ENCODE data around the gene AZIN2.
"Not testable (repeated sequence)": the region's sequence is repeated elsewhere in the genome, so short reads cannot be mapped to it uniquely, and the experiment has no call there.

Gene AZIN2

DNA sequence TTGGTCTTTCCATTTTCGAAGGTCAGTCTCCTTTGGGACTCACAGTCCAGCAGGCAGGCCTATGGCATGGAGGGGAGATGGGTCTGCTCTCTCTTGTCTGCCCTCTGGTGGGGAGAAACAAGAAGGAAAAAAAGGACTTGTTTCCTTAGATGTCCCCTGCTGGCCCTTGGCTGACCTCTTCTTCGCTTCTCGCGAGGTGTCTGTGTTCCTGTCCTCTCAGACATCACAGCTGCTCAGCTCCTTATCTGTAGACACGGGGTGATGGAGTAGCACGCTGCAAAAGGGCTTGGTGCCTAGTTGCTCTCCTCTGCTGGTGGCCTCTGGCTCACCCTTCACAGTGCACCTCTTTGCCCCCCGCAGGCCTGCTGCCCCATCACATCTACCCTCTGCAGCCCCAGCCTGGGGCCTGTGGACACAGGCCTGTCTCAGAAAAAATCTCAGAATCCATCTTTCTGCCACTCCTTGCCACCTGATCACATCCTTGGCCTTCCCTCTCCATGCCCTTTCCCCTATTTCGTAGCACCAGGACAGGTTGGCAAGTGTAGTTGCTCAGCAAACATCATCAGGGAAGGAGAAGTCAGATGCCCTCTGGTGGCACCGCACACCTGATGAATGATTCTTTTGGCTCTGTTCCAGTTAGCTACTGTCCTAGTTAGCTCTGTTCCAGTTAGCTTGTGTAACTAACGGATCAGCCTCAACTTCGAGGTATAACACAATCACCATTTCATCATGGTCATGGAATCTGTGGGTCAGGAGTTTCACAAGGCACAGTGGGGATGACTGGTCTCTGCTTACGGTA is 25.5 kb upstream of the AZIN2 start:
- DNase-seq (ENCODE audit: low read depth), result peak; percentile 56
- H3K4me3 ChIP-seq (ENCODE audit: low read depth, low read length), result no peak overlapping the region

GRCh38 chr1:33056426-33056825 is 24.5 kb upstream of the AZIN2 start:
- no peak for DNase-seq (ENCODE audit: low read depth)
- H3K4me3 ChIP-seq (ENCODE audit: low read depth, low read length), result no peak overlapping the region

- no peak overlapping the region for H3K4me3 ChIP-seq (ENCODE audit: low read depth, low read length)
Observed at GRCh38 chr1:33057095-33057494, 23.9 kb upstream of the AZIN2 start.

DNA sequence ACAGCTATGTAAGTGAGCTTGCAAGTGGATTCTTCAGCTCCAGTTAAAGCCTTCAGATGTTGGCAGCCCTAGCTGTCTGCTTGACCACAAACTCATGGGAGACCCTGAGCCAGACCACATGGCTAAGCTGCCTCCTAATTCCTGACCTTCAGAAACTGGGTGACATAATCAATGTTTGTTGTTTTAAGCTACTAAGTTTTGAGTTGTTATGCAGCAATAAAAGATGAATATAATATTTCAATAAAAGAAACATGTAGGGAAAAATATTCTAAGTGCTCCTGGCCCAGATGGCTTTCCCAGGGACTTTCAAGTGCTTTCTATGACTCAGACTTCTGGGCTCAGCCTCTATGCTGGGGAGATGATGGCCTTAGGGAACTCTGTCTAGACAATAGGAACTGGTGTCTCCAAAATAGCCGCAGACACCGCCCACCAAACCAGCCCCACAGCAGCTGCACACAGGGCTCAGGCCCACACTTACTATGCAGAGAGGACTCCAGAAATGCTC is 20.3 kb upstream of the AZIN2 start:
- DNase-seq (ENCODE audit: low read depth), result peak; percentile 88
- no peak overlapping the region for H3K4me3 ChIP-seq (ENCODE audit: low read depth, low read length)

More at GRCh38 chr1:33057095-33057494, 23.9 kb upstream of the AZIN2 start:
- no peak for DNase-seq (ENCODE audit: low read depth)

GRCh38 chr1:33061834-33062233 is 19.1 kb upstream of the AZIN2 start:
- no peak for DNase-seq (ENCODE audit: low read depth)

GRCh38 chr1:33064284-33064683 is 16.7 kb upstream of the AZIN2 start:
- not testable (repeated sequence) for DNase-seq (ENCODE audit: low read depth); H3K4me3 ChIP-seq (ENCODE audit: low read depth, low read length)

More at GRCh38 chr1:33061834-33062233, 19.1 kb upstream of the AZIN2 start:
- no peak overlapping the region for H3K4me3 ChIP-seq (ENCODE audit: low read depth, low read length)

DNA sequence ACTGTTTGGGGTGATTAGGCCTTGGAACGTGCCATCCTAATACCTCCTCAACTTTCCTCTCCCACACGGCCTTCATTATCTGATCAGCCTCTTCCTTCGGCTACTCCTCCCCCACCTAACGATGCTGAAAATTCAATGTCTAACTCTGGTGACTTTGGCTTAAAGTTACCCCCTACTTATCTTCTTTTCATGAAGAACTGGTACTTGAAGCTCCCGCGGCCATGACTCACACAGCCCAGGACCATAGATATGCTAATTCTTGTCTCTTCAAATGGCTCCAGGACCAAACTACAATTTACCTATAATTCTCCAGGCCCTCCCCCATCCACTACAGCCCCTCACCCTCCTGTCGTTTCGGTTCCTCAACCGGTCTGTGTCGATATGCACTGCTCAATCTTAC is 15.7 kb upstream of the AZIN2 start:
- no peak overlapping the region for H3K4me3 ChIP-seq (ENCODE audit: low read depth, low read length)
- DNase-seq (ENCODE audit: low read depth), result no peak

- DNase-seq (ENCODE audit: low read depth); H3K4me3 ChIP-seq (ENCODE audit: low read depth, low read length): not testable (repeated sequence)
Observed at GRCh38 chr1:33066477-33066876, 14.5 kb upstream of the AZIN2 start.

DNA sequence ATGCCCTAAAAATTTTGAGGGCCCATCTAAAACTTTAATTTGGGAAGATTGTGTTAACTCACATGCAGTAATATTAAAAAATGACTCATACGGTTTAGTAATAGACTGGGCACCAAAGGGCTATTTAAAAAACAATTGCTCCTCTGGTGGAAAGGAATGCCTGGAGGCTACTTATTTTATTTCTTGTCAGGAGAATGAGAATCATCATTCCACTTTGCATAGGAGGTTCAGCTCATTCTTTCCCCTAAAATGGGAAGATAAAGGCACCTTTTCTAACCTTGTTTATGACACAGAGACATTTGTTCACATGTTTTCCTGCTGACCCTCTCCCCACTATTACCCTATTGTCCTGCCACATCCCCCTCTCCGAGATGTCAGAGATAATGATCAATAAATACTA is 12.8 kb upstream of the AZIN2 start:
- not testable (repeated sequence) for H3K4me3 ChIP-seq (ENCODE audit: low read depth, low read length); DNase-seq (ENCODE audit: low read depth)

DNA sequence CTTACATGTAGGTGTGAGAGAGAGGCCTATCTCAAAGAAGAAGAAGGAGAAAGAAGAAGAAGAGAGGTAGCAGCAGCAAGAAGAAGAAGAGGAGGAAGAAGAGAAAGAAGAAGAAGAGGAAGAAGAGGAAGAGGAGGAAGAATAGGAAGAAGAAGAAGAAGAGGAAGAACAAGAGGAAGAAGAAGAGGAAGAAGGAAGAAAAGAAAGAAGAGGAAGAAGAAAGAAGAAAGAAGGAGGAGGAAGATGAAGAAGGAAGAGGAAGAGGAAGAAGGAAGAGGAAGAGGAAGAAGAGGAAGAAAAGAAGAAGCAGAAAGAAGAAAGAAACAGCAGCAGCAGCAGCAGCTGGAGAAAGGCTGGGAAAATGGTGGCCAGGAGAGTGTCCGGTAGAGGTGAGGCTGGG is 10.3 kb upstream of the AZIN2 start:
- DNase-seq (ENCODE audit: low read depth), result no peak
- no peak overlapping the region for H3K4me3 ChIP-seq (ENCODE audit: low read depth, low read length)

- H3K4me3 ChIP-seq (ENCODE audit: low read depth, low read length), result no peak overlapping the region
- DNase-seq (ENCODE audit: low read depth), result peak; percentile 80
Observed at GRCh38 chr1:33072707-33073106, 8.2 kb upstream of the AZIN2 start.

DNA sequence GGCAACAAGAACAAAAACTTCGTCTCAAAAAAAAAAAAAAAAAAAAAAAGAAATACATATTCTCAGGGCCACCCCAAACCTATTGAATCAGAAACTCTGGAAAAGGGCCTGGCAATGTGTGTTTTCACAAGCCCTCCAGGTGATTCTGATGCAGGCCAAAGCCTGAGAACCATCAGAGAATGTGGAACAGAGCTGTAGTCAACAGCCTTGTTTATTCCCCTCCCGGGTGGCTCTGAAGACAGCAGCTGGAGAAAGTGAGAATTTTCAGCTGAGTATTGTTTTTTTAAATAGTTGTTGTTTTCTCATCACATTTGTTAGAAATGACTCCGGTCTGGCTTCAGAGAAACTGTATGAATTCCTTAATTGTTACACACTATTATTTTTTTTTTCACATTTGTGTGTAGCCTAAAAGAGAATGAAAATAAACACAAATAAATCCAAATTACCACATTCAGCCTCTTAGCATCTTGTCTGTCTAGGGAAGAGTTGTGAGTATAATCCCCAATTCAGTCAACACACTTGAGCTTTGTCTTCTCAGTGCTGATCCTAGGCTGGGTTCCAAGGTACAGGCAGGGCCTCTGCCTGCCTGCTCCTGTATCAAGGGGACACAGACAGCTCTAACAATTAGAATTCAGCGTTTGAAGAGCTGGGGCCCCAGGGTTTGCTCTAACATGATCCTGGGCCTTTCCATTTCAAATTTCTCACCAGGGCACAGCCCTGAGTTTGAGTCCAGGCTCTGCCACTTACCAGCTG is 6.6 kb upstream of the AZIN2 start:
- no peak overlapping the region for H3K4me3 ChIP-seq (ENCODE audit: low read depth, low read length)
- no peak for DNase-seq (ENCODE audit: low read depth)

GRCh38 chr1:33078030-33078591 is 2.8 kb upstream of the AZIN2 start:
- no peak for DNase-seq (ENCODE audit: low read depth)
- no peak overlapping the region for H3K4me3 ChIP-seq (ENCODE audit: low read depth, low read length)

GRCh38 chr1:33080373-33080772 is 580 bp upstream of the AZIN2 start:
- peak overlapping the region; percentile 83 for H3K4me3 ChIP-seq (ENCODE audit: low read depth, low read length)
- no peak for DNase-seq (ENCODE audit: low read depth)

GRCh38 chr1:33081554-33082305 is 777 bp downstream of the AZIN2 start:
- DNase-seq (ENCODE audit: low read depth), result no peak
- H3K4me3 ChIP-seq (ENCODE audit: low read depth, low read length), result peak overlapping the region; percentile 83

- DNase-seq (ENCODE audit: low read depth), result no peak
- peak overlapping the region; percentile 83 for H3K4me3 ChIP-seq (ENCODE audit: low read depth, low read length)
Observed at GRCh38 chr1:33082575-33083108, 1.7 kb downstream of the AZIN2 start.

- no peak for DNase-seq (ENCODE audit: low read depth)
- no peak overlapping the region for H3K4me3 ChIP-seq (ENCODE audit: low read depth, low read length)
Observed at GRCh38 chr1:33085332-33085731, 4.4 kb downstream of the AZIN2 start.

- peak; percentile 53 for DNase-seq (ENCODE audit: low read depth)
- no peak overlapping the region for H3K4me3 ChIP-seq (ENCODE audit: low read depth, low read length)
Observed at GRCh38 chr1:33086384-33086850, 5.5 kb downstream of the AZIN2 start.

DNA sequence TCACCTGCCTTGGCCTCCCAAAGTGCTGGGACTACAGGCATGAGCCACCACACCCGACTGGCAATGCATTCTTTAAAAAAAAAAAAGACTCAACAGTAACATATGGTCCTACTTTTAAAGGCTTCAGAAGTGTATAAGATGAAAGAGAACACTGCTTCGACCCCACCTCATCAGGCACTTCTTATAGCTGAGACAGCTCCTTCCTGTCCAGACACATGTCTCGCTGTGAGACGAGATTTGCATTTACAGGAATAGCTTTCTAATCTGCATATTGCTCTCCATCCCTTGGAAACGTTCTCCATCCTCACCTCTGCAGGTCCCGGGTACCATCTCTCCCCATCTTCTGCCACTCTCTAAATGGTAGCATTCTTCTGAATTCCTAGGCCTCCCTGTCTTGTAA is 6.7 kb downstream of the AZIN2 start:
- DNase-seq (ENCODE audit: low read depth), result no peak
- no peak overlapping the region for H3K4me3 ChIP-seq (ENCODE audit: low read depth, low read length)
